H9 (cell line): ENCODE measurements around the gene HHAT. TPM values are rescaled to one million over a fixed set of nuclear protein-coding genes. Genes with fewer than 3 reads are reported as not detected.

Source experiments
- DNase-seq: peaks from one replicate; pipeline ENCODE4 v3.0.0-alpha.2; 2017
- H2AFZ ChIP-seq: one replicate; pipeline ENCODE4 v1.6.1; 2013; ENCODE audit warnings: mild to moderate bottlenecking, low read length, control low read depth, moderate library complexity
- H2AK5ac ChIP-seq: 2 replicates; pipeline ENCODE4 v1.6.1; 2013; ENCODE audit warnings: low read length, control low read depth, mixed read lengths; ENCODE audit not compliant: insufficient read length
- H2BK120ac ChIP-seq: one replicate; pipeline ENCODE4 v1.6.1; 2013; ENCODE audit warnings: low read depth, mild to moderate bottlenecking, low read length, control low read depth, inconsistent platforms; ENCODE audit not compliant: poor library complexity, severe bottlenecking
- H2BK12ac ChIP-seq: 2 replicates; pipeline ENCODE4 v1.6.1; 2013; ENCODE audit warnings: low read length, control low read depth, mixed read lengths, low read depth; ENCODE audit not compliant: insufficient read length
- H2BK15ac ChIP-seq: 2 replicates; pipeline ENCODE4 v1.6.1; 2013; ENCODE audit warnings: low read depth, low read length, control low read depth
- H2BK20ac ChIP-seq: one replicate; pipeline ENCODE4 v1.6.1; 2013; ENCODE audit warnings: low read depth, mild to moderate bottlenecking, low read length, control low read depth, inconsistent platforms; ENCODE audit not compliant: poor library complexity, severe bottlenecking
- H2BK5ac ChIP-seq: 2 replicates; pipeline ENCODE4 v1.6.1; 2013; ENCODE audit warnings: low read length, control low read depth, mixed read lengths; ENCODE audit not compliant: insufficient read length
- H3K14ac ChIP-seq: 2 replicates; pipeline ENCODE4 v1.6.1; 2013; ENCODE audit warnings: low read length, control low read depth; ENCODE audit not compliant: insufficient read depth
- H3K18ac ChIP-seq: 2 replicates; pipeline ENCODE4 v1.6.1; 2013; ENCODE audit warnings: low read depth, mild to moderate bottlenecking, mixed read lengths, low read length, control low read depth; ENCODE audit not compliant: insufficient read length
- H3K23ac ChIP-seq: 2 replicates; pipeline ENCODE4 v1.6.1; 2013; ENCODE audit warnings: low read length, control low read depth, mixed read lengths, low read depth; ENCODE audit not compliant: insufficient read length
- H3K23me2 ChIP-seq: 2 replicates; pipeline ENCODE4 v1.6.1; 2013; ENCODE audit warnings: low read depth, mild to moderate bottlenecking, mixed read lengths, low read length, control low read depth; ENCODE audit not compliant: insufficient read length, poor library complexity, severe bottlenecking
- H3K27ac ChIP-seq: 2 replicates; pipeline ENCODE4 v1.5.1; 2013; ENCODE audit warnings: low read length, control low read depth, mixed read lengths, low read depth; ENCODE audit not compliant: insufficient read length
- H3K27me3 ChIP-seq: 2 replicates; pipeline ENCODE4 v1.6.1; 2013; ENCODE audit warnings: low read length, control low read depth, inconsistent platforms; ENCODE audit not compliant: insufficient read depth
- H3K4ac ChIP-seq: 2 replicates; pipeline ENCODE4 v1.6.1; 2013; ENCODE audit warnings: low read depth, mild to moderate bottlenecking, control low read depth, inconsistent platforms, low read length, moderate library complexity
- H3K4me1 ChIP-seq: 2 replicates; pipeline ENCODE4 v1.6.1; 2013; ENCODE audit warnings: low read length, control low read depth, inconsistent platforms; ENCODE audit not compliant: insufficient read depth
- H3K4me2 ChIP-seq: 2 replicates; pipeline ENCODE4 v1.6.1; 2013; ENCODE audit warnings: low read length, control low read depth, mixed read lengths; ENCODE audit not compliant: insufficient read length, insufficient read depth
- H3K56ac ChIP-seq: 2 replicates; pipeline ENCODE4 v1.6.1; 2013; ENCODE audit warnings: low read depth, mild to moderate bottlenecking, mixed read lengths, low read length, control low read depth; ENCODE audit not compliant: insufficient read length
- H3K79me1 ChIP-seq: 2 replicates; pipeline ENCODE4 v1.6.1; 2013; ENCODE audit warnings: low read depth, mild to moderate bottlenecking, moderate library complexity, low read length, control low read depth, inconsistent platforms; ENCODE audit not compliant: insufficient read depth, poor library complexity, severe bottlenecking
- H3K79me2 ChIP-seq: 2 replicates; pipeline ENCODE4 v1.6.1; 2013; ENCODE audit warnings: low read length, control low read depth, inconsistent platforms; ENCODE audit not compliant: insufficient read depth
- H3K9ac ChIP-seq: 2 replicates; pipeline ENCODE4 v1.6.1; 2013; ENCODE audit warnings: low read length, control low read depth, mixed read lengths; ENCODE audit not compliant: insufficient read length; ENCODE audit errors: extremely low read depth
- H3K9me3 ChIP-seq: one replicate; pipeline ENCODE4 v1.6.1; 2013; ENCODE audit warnings: low read depth, low read length, inconsistent platforms; ENCODE audit not compliant: control insufficient read depth
- H3T11ph ChIP-seq: one replicate; pipeline ENCODE4 v1.6.1; 2013; ENCODE audit warnings: mild to moderate bottlenecking, low read length, control low read depth, inconsistent platforms
- H4K20me1 ChIP-seq: one replicate; pipeline ENCODE4 v1.6.1; 2013; ENCODE audit not compliant: control insufficient read depth, insufficient read length, insufficient read depth
- H4K5ac ChIP-seq: 2 replicates; pipeline ENCODE4 v1.6.1; 2013; ENCODE audit warnings: low read depth, mild to moderate bottlenecking, mixed read lengths, low read length, control low read depth; ENCODE audit not compliant: insufficient read length
- H4K8ac ChIP-seq: replicated peaks from 2 replicates; pipeline ENCODE4 v1.6.1; 2013; ENCODE audit warnings: low read length, control low read depth, mixed read lengths, low read depth; ENCODE audit not compliant: insufficient read length
- H4K91ac ChIP-seq: 2 replicates; pipeline ENCODE4 v1.6.1; 2013; ENCODE audit warnings: low read depth, mild to moderate bottlenecking, moderate library complexity, mixed read lengths, low read length, control low read depth; ENCODE audit not compliant: insufficient read length
- H3K27ac Mint-ChIP-seq, 3 experiments: 2 replicates in 2 of 3; 3 replicates in 1 of 3; pipeline ENCODE4 v1.8.0; 2020 to 2021; ENCODE audit warnings: mixed read lengths in 3 of 3, mild to moderate bottlenecking in 1 of 3, moderate library complexity in 1 of 3
- H3K27me3 Mint-ChIP-seq: 2 replicates; pipeline ENCODE4 v1.8.0; 2021; ENCODE audit warnings: low read depth, mild to moderate bottlenecking, moderate library complexity, mixed read lengths
- H3K36me3 Mint-ChIP-seq, 3 experiments: 2 replicates in 2 of 3; 3 replicates in 1 of 3; pipeline ENCODE4 v1.8.0; 2020 to 2021; ENCODE audit warnings: low read depth in 3 of 3, mixed read lengths in 3 of 3; ENCODE audit not compliant: insufficient read depth in 1 of 3
- H3K4me1 Mint-ChIP-seq, 2 experiments: 2 replicates each; pipeline ENCODE4 v1.8.0; 2020; ENCODE audit warnings: mixed read lengths in 2 of 2
- H3K4me3 Mint-ChIP-seq, 2 experiments: 2 replicates in 1 of 2; 3 replicates in 1 of 2; pipeline ENCODE4 v1.8.0; 2020 to 2021; ENCODE audit warnings: mild to moderate bottlenecking in 2 of 2, mixed read lengths in 2 of 2, moderate library complexity in 1 of 2
- H3K9me3 Mint-ChIP-seq, 2 experiments: 2 replicates in 1 of 2; 3 replicates in 1 of 2; pipeline ENCODE4 v1.8.0; 2020; ENCODE audit warnings: mild to moderate bottlenecking in 2 of 2, mixed read lengths in 2 of 2, moderate library complexity in 1 of 2
- WGBS: extraction: QIAGEN DNeasy Blood & Tissue Kit; methylation state at CpG from one replicate; pipeline ENCODE4 v1.1.7; 2013; ENCODE audit warnings: missing lambda C conversion rate, low lambda C conversion rate, mixed read lengths; ENCODE audit not compliant: insufficient read length; ENCODE audit errors: extremely low coverage; 5-methylcytosine and 5-hydroxymethylcytosine counted together
- total RNA-seq: library from RNA; stranded (reverse); gene quantifications from 2 replicates; pipeline ENCODE4 v1.2.1, GENCODE V29; 2021
- TF ChIP-seq, protein P1 (sequence below): fragments of 200-600 bp; sonication (generic); conservative IDR thresholded peaks from 3 replicates; pipeline ENCODE4 v1.8.0; 2021; ENCODE audit warnings: antibody characterized with exemption, mild to moderate bottlenecking

Gene HHAT
- total RNA-seq, 1 experiment from 2014 or later = 0.48 TPM

- Histone ChIP-seq H3K23ac (no peak overlapping the region), H2BK120ac (no peak overlapping the region), H4K8ac (no peak overlapping the region), H3K9me3 (no peaks in the 10 kb centered on the region), H4K91ac (no peak overlapping the region), H3K14ac (no peak overlapping the region), H3K79me1 (no peaks in the 10 kb centered on the region), H3K4ac (no peak overlapping the region), H2BK5ac (no peak overlapping the region), H3K27me3 (no peaks in the 10 kb centered on the region), H4K20me1 (no peaks in the 10 kb centered on the region), H3K4me2 (no peak overlapping the region), H3T11ph (no peak overlapping the region), H4K5ac (no peak overlapping the region), H3K56ac (no peak overlapping the region), H3K79me2 (no peaks in the 10 kb centered on the region), H3K23me2 (no peaks in the 10 kb centered on the region), H2AK5ac (no peak overlapping the region), H2BK12ac (no peak overlapping the region), H2BK20ac (no peak overlapping the region), H2AFZ (no peak overlapping the region), H3K27ac (no peak overlapping the region), H2BK15ac (no peak overlapping the region), H3K4me1 (no peaks in the 10 kb centered on the region), H3K9ac (no peak overlapping the region), H3K18ac (no peak overlapping the region)
- Mint-ChIP-seq H3K4me3 (no peak overlapping the region), H3K9me3 (no peaks in the 10 kb centered on the region; a peak in 1 of 5 replicates), H3K27ac (no peak overlapping the region; a peak in 1 of 7 replicates), H3K27me3 (no peaks in the 10 kb centered on the region), H3K36me3 (no peaks in the 10 kb centered on the region), H3K4me1 (peaks cover 19 to 20% of the 10 kb centered on the region in 2 experiments)
- WGBS = no CpG with 5 or more reads among the region's 4 CpGs
- TF ChIP-seq, protein P1, sequence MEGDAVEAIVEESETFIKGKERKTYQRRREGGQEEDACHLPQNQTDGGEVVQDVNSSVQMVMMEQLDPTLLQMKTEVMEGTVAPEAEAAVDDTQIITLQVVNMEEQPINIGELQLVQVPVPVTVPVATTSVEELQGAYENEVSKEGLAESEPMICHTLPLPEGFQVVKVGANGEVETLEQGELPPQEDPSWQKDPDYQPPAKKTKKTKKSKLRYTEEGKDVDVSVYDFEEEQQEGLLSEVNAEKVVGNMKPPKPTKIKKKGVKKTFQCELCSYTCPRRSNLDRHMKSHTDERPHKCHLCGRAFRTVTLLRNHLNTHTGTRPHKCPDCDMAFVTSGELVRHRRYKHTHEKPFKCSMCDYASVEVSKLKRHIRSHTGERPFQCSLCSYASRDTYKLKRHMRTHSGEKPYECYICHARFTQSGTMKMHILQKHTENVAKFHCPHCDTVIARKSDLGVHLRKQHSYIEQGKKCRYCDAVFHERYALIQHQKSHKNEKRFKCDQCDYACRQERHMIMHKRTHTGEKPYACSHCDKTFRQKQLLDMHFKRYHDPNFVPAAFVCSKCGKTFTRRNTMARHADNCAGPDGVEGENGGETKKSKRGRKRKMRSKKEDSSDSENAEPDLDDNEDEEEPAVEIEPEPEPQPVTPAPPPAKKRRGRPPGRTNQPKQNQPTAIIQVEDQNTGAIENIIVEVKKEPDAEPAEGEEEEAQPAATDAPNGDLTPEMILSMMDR = peak; percentile 86
- no peak for DNase-seq
These were observed 119.7 kb downstream of the HHAT start for GRCh38 chr1:210448297-210448892.
